ENCODE results near the gene ENTPD8.

ENTPD8 gene

DNA sequence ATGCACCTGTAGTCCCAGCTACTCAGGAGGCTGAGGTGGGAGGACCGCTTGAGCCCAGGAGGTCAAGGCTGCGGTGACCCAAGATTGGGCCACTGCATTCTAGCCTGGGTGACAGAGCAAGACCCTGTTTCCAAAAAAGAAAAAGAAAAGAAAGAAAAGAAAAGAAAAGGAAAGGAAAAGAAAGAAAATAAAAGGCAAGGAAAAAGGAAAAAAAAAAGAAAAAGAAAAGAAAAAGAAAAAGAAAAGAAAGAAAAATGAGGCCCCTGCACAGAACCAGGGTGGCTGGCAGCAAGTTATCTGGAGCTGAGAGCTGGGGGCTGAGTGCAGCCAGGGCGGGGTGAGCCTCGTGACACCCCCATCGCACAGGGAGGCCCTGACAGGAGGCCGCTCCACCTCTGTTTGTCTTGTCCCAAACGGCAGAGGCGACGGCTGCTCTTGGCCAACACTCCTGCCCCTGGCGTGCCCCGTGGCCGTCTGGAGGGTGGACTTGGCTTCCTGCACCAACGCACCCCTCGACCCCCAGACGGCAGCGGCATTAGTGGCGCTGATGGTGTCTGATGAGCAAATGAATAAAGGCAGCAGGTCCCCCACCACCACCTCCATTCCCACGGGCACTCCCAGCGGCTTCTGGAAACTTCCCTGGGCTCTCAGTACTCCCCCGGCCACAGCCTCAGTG, 34.9 kb downstream of the ENTPD8 start:
- no peak overlapping the region for H3K4me3 ChIP-seq (ENCODE audit: low read depth, low read length)
- TF ChIP-seq, protein P1, sequence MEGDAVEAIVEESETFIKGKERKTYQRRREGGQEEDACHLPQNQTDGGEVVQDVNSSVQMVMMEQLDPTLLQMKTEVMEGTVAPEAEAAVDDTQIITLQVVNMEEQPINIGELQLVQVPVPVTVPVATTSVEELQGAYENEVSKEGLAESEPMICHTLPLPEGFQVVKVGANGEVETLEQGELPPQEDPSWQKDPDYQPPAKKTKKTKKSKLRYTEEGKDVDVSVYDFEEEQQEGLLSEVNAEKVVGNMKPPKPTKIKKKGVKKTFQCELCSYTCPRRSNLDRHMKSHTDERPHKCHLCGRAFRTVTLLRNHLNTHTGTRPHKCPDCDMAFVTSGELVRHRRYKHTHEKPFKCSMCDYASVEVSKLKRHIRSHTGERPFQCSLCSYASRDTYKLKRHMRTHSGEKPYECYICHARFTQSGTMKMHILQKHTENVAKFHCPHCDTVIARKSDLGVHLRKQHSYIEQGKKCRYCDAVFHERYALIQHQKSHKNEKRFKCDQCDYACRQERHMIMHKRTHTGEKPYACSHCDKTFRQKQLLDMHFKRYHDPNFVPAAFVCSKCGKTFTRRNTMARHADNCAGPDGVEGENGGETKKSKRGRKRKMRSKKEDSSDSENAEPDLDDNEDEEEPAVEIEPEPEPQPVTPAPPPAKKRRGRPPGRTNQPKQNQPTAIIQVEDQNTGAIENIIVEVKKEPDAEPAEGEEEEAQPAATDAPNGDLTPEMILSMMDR (IDR thresholded peaks at IDR 0.05; ENCODE audit: low read depth, low read length, missing control alignments) = no peak
- DNase-seq (ENCODE audit: low read depth) = no peak

DNA sequence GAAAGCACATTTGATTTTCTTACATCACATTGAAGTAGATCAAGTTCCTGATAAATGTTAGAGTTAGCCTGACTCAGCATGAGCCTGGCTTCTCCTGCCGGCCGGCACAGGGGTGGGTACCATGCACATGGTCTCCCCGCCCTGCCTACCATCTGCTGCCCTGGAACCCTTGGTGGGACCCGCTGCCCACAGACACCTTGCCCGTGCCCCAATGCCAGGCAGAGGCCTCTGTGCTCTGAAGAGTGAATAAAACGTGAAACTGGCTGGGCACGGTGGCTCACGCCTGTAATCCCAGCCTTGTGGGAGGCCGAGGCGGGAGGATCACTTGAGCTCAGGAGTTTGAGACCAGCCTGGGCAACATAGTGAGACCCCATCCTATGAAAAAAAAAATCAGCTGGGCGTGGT, 35.5 kb downstream of the ENTPD8 start:
- H3K4me3 ChIP-seq (ENCODE audit: low read depth, low read length) = no peak overlapping the region
- no peak for DNase-seq (ENCODE audit: low read depth)
- TF ChIP-seq, protein P1 (IDR thresholded peaks at IDR 0.05; ENCODE audit: low read depth, low read length, missing control alignments) = no peak

DNA sequence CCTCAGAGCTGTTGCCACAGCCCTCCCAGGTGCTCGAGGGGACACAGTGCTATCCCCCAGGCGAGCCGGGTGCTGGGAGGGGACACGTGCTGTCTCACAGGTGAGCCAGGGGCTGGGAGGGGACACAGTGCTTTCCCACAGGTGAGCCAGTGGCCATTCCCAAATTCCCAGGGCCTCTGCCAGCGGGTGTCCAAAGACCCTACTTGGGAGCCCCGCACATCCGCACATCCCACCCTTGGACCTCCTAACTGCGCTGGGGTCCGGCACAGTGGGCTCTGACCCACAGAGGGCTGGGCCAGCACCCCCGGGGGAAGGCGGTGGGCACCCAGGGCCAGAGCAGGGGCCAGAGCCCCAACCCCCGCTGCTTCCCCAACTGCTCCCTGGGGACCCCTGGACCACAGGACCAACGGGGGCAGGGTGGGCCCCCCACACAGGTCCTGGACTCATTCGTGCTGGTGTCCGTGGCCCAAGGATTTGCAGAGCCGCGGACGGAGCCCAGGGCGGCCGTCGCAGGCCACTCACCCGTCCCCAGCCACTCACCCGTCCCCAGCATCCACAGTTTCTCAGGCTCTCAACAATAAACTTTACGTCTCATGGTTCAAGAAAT, 36.1 kb downstream of the ENTPD8 start:
- TF ChIP-seq, protein P1 (IDR thresholded peaks at IDR 0.05; ENCODE audit: low read depth, low read length, missing control alignments) = no peak
- H3K4me3 ChIP-seq (ENCODE audit: low read depth, low read length) = no peak overlapping the region
- no peak for DNase-seq (ENCODE audit: low read depth)

DNA sequence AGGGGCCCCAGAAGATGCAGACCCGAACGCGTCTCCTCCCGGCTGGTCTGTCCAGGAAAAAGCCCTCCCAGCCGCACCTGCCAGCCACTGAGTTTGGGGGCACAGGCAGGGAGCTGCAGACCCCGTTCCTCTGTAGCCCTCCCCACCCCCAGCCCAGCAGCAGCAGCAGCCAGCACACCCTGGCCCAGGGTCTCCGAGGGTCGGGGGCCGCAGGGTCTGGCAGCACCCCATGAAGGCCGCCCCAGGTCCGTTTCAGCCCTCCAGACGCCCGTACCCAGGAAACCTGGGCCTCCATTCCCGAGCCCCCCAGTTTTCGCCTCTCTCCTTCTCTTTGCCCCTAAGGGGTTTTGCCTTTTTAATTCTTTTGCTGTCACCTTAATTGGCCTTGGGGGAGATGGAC, 37.9 kb downstream of the ENTPD8 start:
- no peak overlapping the region for H3K4me3 ChIP-seq (ENCODE audit: low read depth, low read length)
- DNase-seq (ENCODE audit: low read depth) = no peak
- TF ChIP-seq, protein P1 (IDR thresholded peaks at IDR 0.05; ENCODE audit: low read depth, low read length, missing control alignments) = no peak

DNA sequence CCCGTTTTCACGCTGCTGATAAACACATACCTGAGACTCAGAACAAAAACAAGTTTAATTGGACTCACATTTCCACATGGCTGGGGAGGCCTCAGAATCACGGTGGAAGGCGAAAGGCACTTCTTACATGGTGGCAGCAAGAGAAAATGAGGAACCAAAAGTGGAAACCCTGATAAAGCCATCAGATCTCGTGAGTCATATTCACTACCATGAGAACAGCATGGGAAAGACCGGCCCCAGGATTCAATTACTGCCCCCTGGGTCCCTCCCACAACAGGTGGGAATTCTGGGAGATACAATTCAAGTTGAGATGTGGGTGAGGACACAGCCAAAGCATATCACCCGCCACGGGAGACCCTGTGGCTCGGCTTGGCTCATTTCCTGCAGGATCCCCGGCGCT, 38.4 kb downstream of the ENTPD8 start:
- no peak for DNase-seq (ENCODE audit: low read depth)
- TF ChIP-seq, protein P1 (IDR thresholded peaks at IDR 0.05; ENCODE audit: low read depth, low read length, missing control alignments) = no peak
- no peak overlapping the region for H3K4me3 ChIP-seq (ENCODE audit: low read depth, low read length)

DNA sequence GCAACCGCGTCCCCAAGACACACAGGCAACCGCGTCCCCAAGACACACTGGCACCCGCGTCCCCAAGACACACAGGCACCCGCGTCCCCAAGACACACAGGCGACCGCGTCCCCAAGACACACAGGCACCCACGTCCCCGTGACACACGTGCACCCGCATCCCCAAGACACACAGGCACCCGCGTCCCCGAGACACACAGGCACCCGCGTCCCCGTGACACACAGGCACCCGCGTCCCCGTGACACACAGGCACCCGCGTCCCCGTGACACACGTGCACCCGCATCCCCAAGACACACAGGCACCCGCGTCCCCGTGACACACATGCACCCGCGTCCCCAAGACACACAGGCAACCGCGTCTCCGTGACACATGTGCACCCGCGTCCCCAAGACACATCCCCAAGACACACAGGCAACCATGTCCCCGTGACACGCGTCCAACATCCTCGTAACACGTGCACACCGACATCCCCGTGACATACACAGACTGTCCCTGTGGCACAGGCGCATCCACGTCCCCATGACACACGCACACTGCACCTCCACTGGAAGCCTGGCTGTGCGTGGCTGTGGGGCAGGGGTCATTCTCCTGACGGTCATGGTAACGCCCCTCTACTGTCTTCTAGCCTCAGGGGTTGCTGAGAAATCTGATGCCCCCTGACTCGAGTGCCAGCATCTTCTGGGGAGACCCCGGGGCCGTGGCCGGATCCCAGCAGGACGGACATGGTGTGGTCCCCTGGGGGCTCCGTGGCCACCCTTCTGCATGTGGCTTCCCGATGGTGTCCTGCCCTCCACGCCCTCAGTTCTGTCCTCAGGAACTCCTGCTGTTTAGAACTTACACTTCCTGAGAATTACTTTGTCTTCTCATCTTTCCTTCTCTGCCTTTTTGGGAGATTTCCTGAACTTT, 42.3 kb downstream of the ENTPD8 start:
- no peak overlapping the region for H3K4me3 ChIP-seq (ENCODE audit: low read depth, low read length)
- no peak for DNase-seq (ENCODE audit: low read depth)
- TF ChIP-seq, protein P1 (IDR thresholded peaks at IDR 0.05; ENCODE audit: low read depth, low read length, missing control alignments) = no peak

All from GM12864 (cell line).